Suppressor macrophage (primary cell): ENCODE measurements around the gene TNIK.
"Not testable (repeated sequence)": the region's sequence is repeated elsewhere in the genome, so short reads cannot be mapped to it uniquely, and the experiment has no call there.

ENCODE experiments used
- DNase-seq, 4 experiments: peaks; one replicate each; pipeline ENCODE4 v3.0.0-alpha.2; 2020 to 2022

The TNIK gene

GRCh38 chr3:171250444-171250843 lies 209.8 kb downstream of the TNIK start:
- DNase-seq, result peak in 3 of 4 experiments; percentile 20 to 40 (median 35)

DNA sequence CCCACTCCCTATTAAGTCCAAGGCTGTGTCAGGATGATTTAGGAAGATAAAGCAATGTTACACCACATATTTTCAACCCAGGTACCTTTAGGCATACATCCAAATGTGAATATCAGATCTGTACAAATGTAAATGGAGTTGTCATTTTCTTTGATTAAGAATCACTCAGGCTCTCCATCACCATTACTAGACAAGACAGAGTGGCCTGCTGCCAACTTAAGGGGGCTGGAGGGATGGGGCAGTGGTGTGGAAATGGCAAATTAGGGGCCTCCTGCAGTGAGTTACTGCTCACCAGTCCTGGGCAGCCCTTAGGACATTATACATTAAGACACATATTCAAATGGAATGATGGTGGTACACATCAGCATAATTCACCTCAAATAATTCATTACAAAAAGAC lies 211.0 kb downstream of the TNIK start:
- no peak for DNase-seq

DNA sequence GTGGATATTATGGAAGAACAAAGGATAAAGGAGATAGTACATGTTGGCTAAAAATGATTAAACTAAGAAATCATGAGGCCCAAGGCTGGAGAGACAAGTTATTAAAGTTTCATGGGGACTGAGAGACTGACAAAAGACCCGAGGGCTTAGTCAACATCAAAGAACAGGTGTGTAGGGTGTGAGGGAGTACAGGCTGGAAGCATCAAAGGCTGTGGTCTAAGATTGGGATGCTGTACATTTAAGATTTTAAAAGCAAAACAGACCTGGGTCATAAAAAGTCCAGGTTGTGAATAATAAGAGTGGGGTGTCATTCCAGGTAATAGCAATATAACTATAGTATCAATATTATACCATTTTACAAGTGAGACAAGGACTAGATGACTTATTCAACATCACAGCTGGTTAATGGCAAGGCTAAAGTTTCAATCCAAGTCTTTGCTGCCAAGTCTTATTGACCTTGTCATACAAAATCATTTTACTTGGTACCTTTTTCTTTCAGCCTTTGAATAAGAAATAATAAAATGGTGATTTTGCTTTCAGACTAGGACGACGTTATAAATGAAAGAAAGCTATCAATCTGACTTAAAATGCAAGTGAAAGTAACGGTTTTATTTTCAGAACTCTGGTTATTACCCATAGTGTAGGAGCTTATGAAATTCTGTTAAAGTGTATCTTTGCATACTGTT lies 211.6 kb downstream of the TNIK start:
- DNase-seq, result no peak

- DNase-seq, result no peak
Measured at GRCh38 chr3:171245796-171246765, 214.1 kb downstream of the TNIK start.

DNA sequence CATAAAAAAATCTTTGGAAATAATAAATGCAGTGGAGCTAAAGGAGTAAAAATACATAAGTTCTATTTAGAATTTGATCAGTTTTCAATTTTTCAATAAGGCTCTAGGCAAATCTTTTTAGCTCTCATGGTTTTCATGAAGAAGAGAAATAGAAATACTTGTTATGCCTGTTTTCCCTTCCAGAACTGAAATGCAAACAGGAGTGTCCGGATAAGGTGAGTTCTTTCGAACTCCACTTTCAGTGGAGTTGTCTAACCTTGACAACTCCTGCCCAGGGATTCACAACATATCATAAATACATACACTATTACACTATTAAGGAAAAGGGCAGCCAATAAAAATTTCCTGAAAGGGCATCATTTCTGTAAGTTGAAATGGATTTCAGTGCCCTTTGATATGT lies 217.3 kb downstream of the TNIK start:
- no peak for DNase-seq

DNA sequence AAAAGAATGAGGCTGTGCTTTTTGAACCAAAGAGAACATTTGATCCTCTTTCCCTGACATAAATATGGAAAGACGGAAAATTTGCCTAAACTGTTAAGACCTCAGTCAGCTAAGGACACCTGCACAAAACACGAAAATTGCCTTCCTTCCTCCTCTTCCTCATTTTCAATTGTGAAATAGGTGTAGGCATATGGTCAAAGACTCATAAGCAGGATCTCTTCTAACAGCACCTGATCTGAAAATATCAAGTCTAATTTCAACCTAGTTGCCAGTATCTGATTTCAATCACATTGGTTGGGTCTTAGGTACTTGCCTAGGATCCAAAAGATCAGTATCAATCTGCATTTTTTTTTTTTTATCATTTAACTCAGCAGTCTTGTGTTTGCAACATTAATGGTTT lies 218.0 kb downstream of the TNIK start:
- DNase-seq, result no peak

DNA sequence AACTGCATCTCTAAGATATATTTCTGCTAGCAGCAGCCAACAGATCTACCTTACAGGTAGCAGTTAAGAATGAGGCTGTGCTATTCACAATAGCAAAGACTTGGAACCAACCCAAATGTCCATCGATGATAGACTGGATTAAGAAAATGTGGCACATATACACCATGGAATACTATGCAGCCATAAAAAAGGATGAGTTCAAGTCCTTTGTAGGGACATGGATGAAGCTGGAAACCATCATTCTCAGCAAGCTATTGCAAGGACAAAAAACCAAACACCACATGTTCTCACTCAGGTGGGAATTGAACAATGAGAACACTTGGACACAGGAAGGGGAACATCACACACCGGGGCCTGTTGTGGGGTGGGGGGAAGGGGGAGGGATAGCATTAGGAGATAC lies 218.6 kb downstream of the TNIK start:
- DNase-seq, result not testable (repeated sequence)

DNA sequence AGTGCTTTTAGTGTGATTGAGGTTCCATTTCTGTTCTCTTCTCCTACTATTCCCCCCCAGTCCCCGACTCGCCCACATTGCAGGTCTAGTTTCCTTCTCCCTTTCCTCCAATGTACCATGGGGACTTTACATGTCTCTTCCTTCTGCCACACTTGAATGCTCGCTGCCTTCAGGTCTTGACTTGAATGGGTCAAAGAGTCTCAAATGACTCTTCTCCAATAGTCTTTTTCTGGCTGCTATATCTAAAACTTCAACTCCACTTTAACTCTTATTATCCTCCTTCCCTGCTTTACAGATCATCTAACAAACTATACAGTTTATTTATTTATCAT lies 219.7 kb downstream of the TNIK start:
- DNase-seq, result no peak

DNA sequence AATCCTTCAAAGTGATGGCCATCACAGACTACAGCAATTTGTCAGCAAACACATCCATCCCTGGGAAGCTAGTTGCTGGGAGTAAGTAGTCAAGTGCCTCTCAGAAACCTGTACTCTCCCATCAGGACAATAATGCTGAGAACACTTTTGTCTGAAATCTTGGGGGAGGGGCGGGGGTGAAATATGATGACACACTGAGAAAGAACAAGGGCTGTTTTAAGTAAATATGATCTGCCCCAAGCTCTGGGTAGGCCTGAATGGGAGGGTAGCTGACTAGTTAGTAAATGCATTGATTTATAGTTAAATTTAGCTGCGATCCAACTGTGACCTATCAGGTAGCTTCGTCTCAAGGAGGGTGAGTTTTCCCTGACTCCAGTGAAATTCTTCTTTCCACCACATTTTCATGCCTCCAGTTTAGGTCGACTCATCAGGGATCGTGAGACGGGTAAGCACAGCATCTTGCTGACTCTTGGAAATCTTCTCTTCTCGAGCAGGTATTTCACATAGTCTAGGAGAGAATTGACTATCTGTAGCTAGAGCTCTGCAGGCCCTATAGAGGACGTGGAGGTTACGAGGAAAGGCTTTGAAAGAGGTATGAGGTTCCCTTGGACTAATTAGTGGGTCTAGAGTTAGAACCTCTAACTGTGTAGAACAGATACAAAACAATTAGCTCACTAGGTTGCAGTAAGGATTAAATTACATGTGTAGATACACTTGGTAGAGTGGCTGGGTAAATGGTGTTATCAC lies 220.3 kb downstream of the TNIK start:
- no peak for DNase-seq

- no peak for DNase-seq
Measured at GRCh38 chr3:171237009-171237385, 223.2 kb downstream of the TNIK start.

GRCh38 chr3:171236265-171237008 lies 223.8 kb downstream of the TNIK start:
- DNase-seq, result no peak

DNA sequence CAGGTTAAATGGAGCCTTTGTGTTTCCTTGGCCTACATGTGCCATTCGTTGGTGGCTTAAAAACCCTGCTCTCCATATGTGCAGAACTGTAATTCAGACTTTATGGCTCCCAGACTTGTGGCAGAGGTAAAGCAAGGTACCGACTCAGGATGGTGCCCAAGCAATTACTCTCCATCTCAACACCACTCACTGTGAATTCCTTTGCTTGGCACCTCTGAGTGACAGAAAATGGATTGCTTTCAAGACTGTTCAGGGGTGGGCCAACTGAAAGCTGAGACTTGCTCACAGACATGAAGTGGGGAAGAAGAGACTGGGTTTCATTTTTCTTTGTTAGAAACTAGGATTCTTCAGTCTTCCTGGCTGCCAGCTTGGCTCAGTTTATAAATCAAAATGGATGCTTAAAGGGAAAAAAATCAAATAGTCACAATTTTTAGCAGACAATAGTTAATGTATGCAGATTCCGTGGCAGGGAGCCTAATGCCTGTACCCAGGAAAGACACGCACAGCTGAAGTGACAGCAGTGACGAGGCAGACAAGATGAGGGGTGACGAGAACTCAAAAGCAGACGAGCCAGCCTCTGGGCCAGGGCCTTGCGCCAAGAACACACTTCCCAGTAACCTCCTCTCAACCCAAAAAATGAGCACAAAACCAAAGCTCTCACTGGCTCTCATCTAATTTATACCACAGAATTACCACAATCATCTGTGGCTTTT lies 225.8 kb downstream of the TNIK start:
- no peak for DNase-seq

GRCh38 chr3:171231361-171231760 lies 228.8 kb downstream of the TNIK start:
- DNase-seq, result no peak

GRCh38 chr3:171230865-171231264 lies 229.3 kb downstream of the TNIK start:
- no peak for DNase-seq

GRCh38 chr3:171229173-171229572 lies 231.0 kb downstream of the TNIK start:
- no peak for DNase-seq

DNA sequence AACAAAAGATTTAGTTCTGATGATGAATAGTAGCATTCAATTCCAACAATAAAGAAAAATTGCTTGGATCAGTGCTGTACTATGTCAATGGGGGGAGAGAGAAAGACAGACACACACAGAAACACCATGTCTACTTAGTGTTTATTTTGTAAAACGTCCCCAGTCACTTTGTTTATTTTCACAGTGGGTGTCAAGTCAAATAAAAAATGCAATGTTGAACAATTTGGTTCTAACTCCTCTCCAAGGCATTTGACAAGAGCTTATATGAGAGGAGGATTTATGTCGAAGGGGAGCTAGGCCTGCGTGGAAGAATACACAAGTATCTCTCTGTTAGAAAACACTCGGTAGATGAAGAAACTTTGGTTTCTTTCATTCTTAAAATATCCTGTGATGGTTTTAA lies 232.0 kb downstream of the TNIK start:
- no peak for DNase-seq

DNA sequence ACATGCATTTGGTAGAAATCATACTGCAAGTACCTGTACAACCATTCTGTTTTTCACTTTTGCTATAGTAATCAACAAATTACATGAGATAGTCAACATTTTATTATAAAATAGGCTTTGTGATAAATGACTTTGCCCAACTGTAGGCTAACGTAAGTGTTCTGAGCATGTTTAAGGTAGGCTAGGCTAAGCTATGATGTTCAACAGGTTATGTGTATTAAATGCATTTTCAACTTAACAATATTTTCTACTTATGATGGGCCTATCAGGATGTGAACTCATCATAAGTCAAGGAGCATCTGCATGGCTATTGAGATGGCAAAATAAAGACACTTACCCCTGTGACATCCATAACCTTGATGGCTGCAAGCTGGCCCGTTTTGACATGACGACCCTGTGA lies 232.4 kb downstream of the TNIK start:
- no peak for DNase-seq

DNA sequence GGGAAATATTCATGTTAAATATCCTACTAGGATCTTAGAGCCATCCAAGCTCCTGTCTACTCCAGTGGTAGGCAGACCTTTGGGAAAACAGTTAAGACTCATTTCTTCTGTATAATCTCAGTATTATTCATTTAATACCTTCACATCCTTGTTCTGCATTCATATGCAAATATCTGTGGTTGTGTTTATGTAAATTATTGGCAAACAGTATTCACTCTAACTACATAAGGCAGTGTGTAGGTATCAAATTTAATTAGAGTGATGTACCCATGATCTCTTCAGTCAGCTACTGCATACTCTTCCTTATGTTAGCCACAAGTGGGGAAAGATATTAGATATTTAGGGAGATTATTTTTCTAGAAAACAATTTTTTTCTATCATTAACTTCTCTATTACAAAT lies 232.8 kb downstream of the TNIK start:
- DNase-seq, result no peak

DNA sequence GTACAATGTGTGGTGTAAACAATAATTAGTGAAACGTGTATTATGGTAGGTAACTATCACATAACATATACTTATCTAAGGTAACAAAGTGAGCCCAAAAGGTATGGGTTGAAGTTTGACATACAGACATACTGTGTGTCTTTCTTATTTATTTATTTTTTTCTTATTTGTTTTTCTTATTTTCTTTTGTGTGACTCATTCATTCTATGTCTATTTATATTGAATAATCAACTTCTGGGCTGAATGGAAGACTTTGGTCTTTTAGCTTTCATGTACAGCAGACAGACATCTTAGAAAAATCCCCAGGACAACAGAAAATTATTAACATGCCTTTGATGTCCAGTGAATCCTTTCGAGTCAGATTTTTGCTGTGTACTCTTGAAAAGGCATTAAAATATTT lies 233.4 kb downstream of the TNIK start:
- DNase-seq, result no peak

DNA sequence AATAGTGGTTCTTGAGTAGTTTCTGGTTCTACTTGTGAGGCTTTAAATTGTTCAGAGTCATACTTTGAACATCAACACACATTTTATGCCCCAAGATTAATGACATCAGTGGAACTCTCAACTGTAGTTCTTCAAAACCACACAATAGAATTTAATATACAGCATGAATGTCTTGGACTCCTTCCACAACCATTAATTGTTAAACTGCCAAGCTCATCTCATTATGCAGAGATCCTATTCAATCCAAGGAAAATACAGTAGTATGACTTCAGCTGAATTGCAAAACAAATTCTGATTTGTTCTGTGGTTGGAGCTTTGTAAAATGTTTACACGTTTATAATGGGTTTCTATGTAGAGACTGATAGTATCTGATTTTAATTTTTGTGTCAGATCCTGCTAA lies 234.5 kb downstream of the TNIK start:
- no peak for DNase-seq

GRCh38 chr3:171225165-171225564 lies 235.0 kb downstream of the TNIK start:
- no peak for DNase-seq

- DNase-seq, result no peak
Measured at GRCh38 chr3:171223396-171223795, 236.8 kb downstream of the TNIK start.
